ENCODE measurements around the gene EEF2K.

GRCh38 chr16:22324787-22325597 is 118.9 kb downstream of the EEF2K start:
- TF ChIP-seq CTCF (IDR thresholded peaks at IDR 0.05; ENCODE audit: low read depth, low read length, poor library complexity, severe bottlenecking): no peak
- no peak for TF ChIP-seq EZH2phosphoT487 (IDR thresholded peaks at IDR 0.05; ENCODE audit: borderline replicate concordance, low read length)

Measured in DOHH2 (cell line).